HG03354 (cell line): ENCODE measurements around the gene ADGRD1.

ENCODE experiments used
- ATAC-seq: cut with Tn5 transposase; IDR thresholded peaks from one replicate; pipeline ENCODE4 v1.9.1; 2021; ENCODE audit warnings: mild to moderate bottlenecking; ENCODE audit not compliant: unreplicated experiment, poor library complexity, severe bottlenecking

Gene ADGRD1

GRCh38 chr12:131049549-131050339 lies 96.0 kb downstream of the ADGRD1 start:
- ATAC-seq, result no peak

- ATAC-seq, result no peak
These were observed 96.9 kb downstream of the ADGRD1 start for GRCh38 chr12:131050463-131051154.

- no peak for ATAC-seq
These were observed 97.4 kb downstream of the ADGRD1 start for GRCh38 chr12:131051155-131051473.

GRCh38 chr12:131052063-131052781 lies 98.5 kb downstream of the ADGRD1 start:
- no peak for ATAC-seq

- ATAC-seq, result no peak
These were observed 99.2 kb downstream of the ADGRD1 start for GRCh38 chr12:131052929-131053328.

GRCh38 chr12:131053567-131053966 lies 99.9 kb downstream of the ADGRD1 start:
- ATAC-seq, result no peak

GRCh38 chr12:131054345-131055092 lies 100.8 kb downstream of the ADGRD1 start:
- no peak for ATAC-seq

- no peak for ATAC-seq
These were observed 101.4 kb downstream of the ADGRD1 start for GRCh38 chr12:131055093-131055465.

GRCh38 chr12:131055596-131056233 lies 102.0 kb downstream of the ADGRD1 start:
- ATAC-seq, result no peak

GRCh38 chr12:131056626-131057025 lies 102.9 kb downstream of the ADGRD1 start:
- ATAC-seq, result no peak

GRCh38 chr12:131057211-131057721 lies 103.6 kb downstream of the ADGRD1 start:
- ATAC-seq, result no peak

GRCh38 chr12:131057722-131058515 lies 104.2 kb downstream of the ADGRD1 start:
- no peak for ATAC-seq

- no peak for ATAC-seq
These were observed 105.0 kb downstream of the ADGRD1 start for GRCh38 chr12:131058700-131059099.

GRCh38 chr12:131060011-131060703 lies 106.5 kb downstream of the ADGRD1 start:
- ATAC-seq, result no peak

- no peak for ATAC-seq
These were observed 107.5 kb downstream of the ADGRD1 start for GRCh38 chr12:131061041-131061806.

GRCh38 chr12:131063413-131063812 lies 109.7 kb downstream of the ADGRD1 start:
- ATAC-seq, result no peak

- no peak for ATAC-seq
These were observed 110.3 kb downstream of the ADGRD1 start for GRCh38 chr12:131063960-131064359.
